ENCODE results near the gene NANOG.
"Not testable (repeated sequence)": the region's sequence is repeated elsewhere in the genome, so short reads cannot be mapped to it uniquely, and the experiment has no call there.

NANOG gene

DNA sequence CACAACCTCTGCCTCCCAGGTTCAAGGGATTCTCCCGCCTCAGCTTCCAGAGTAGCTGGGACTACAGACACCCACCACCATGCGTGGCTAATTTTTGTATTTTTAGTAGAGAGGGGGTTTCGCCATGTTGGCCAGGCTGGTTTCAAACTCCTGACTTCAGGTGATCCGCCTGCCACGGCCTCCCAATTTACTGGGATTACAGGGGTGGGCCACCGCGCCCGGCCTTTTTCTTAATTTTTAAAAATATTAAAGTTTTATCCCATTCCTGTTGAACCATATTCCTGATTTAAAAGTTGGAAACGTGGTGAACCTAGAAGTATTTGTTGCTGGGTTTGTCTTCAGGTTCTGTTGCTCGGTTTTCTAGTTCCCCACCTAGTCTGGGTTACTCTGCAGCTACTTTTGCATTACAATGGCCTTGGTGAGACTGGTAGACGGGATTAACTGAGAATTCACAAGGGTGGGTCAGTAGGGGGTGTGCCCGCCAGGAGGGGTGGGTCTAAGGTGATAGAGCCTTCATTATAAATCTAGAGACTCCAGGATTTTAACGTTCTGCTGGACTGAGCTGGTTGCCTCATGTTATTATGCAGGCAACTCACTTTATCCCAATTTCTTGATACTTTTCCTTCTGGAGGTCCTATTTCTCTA is at the start of gene NANOG:
NANOG (plus strand) TSS at position 519 of the 645 bp plus-strand sequence. CDS start 213 bp downstream, outside the sequence.
- DNase-seq (ENCODE audit: low spot score): not testable (repeated sequence)

DNA sequence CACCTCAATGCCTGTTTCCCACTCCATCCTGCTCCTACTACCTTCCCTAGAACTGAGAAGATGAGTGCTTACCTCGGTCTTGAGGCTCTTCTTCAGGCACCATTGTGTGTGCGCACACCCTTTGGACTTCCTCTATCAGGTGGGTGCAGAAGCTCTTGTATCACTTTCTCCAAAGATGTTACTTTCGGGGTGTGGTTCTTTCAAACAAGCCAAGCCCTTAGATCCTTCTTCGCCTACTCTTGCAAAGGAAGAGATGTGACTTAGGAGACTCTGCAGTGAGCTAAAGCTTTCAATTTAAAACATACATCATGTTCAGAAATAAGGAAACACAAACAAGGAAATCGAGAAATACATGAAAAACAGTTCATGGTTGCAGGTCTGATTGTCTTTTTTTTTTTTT is 42.0 kb upstream of the NANOG start, which contains the start of gene CLEC4C:
CLEC4C (minus strand) TSS at position 130 of the 400 bp plus-strand sequence; CDS start at position 103, 27 bp downstream.
- no peak for DNase-seq (ENCODE audit: low spot score)

DNA sequence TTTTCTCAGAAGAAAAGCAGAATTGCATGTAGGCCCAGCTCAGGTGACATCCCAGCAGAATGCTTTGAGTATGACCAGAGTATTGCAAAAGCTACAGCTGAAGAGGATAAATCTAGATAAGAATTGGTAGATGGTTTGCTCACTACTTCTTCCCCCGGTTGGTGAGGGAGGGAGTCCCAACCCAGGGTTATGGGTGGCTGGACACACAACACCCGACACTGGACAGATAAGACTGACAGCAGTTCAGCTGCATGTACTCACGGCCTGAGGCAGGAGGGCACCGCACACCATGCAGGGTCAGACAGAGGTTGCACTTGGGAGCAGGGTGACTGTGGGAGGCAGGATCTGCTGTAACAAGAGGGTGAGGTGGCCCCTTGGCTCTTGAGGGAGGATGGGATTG is 40.4 kb upstream of the NANOG start:
- DNase-seq (ENCODE audit: low spot score): no peak

DNA sequence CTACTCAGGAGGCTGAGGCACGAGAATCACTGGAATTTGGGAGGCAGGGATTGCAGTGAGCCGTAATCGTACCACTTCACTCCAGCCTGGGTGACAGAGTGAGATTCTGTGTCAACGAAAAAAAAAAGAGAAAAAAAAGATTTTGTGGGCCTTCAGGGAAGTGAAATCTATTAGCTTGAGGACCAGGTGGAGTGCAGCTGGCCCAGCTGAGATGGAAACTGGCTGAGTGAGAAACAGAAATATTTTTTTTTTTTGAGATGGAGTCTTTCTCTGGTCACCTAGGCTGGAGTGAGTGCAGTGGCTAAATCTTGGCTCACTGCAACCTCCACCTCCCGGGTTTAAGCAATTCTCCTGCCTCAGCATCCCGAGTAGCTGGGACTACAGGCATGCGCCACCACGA is 39.8 kb upstream of the NANOG start:
- no peak for DNase-seq (ENCODE audit: low spot score)

DNA sequence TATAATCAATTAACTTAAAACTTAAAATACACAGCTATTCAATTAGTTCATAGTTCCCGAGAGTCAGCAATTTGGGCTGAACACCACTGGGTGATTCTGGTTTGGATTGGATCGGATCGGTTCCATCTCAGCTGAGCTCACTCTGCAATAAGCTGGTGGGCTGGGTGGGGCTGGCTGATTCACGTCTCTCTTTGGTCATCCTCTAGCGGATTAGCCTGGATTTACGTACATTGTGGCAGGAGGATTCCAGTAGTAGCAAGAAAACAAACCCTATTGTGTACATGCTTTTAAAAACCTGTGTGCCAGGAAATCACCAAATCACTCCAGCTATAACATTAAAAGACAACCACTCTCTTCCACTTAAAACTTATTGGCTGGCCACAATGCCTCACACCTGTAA is 38.9 kb upstream of the NANOG start:
- DNase-seq (ENCODE audit: low spot score): no peak

DNA sequence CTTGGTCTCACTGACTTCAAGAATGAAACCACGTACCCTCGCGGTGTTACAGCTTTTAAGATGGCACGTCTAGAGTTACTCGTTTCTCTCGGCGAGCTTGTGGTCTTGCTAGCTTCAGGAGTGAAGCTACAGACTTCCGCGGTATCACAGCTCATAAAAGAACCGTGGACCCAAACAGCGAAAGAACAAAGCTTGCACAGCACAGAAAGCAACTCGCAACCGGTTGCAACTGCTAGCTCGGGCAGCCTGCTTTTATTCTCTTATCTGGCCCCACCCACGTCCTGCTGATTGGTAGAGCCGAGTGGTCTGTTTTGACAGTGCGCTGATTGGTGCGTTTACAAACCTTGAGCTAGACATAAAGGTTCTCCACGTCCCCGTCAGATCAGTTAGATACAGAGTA is 37.8 kb upstream of the NANOG start:
- no peak for DNase-seq (ENCODE audit: low spot score)

DNA sequence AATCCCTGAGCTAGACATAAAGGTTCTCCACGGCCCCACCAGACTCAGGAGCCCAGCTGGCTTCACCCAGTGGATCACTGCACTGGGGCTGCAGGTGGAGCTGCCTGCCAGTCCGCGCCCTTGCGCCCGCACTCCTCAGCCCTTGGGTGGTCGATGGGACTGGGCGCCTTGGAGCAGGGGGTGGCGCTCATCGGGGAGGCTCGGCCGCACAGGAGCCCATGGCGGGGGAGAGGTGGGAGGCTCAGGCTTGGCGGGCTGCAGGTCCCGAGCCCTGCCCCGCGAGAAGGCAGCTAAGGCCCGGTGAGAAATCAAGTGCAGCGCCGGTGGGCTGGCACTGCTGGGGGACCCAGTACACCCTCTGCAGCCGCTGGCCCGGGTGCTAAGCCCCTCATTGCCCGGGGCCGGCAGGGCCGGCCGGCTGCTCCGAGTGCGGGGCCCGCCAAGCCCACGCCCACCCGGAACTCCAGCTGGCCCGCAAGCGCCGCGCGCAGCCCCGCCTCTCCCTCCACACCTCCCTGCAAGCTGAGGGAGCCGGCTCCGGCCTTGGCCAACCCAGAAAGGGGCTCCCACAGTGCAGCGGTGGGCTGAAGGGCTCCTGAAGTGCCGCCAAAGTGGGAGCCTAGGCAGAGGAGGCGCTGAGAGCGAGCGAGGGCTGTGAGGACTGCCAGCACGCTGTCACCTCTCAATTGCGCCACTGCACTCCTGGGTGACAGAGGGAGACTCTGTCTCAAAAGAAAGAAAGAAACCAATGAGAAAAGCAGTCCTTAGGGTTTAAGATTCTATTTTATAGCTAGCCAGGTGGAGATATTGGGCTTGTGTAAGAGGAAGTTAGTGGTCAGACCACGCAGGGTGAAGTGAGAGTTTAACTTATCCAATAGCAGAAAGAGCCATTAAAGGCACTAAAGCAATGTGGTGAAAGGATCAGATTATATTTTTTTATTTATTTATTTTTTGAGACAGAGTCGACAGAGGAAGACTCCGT is 37.0 kb upstream of the NANOG start:
- DNase-seq (ENCODE audit: low spot score): not testable (repeated sequence)

DNA sequence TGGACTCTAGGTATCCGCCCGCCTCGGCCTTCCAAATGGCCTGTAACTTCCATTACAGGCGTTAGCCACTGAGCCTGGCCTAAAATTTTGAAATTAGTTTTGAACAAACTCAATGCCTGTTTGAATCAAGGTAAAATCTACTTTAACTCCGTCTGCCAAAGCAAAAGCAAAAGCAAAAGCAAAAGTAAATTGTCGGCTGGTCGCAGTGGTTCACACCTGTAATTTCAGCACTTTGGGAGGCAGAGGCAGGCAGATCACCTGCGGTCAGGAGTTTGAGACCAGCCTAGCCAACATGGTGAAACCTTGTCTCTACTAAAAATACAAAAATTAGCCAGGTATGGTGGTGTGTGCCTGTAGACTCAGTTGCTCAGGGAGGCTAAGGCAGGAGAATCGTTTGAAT is 33.5 kb upstream of the NANOG start:
- not testable (repeated sequence) for DNase-seq (ENCODE audit: low spot score)

DNA sequence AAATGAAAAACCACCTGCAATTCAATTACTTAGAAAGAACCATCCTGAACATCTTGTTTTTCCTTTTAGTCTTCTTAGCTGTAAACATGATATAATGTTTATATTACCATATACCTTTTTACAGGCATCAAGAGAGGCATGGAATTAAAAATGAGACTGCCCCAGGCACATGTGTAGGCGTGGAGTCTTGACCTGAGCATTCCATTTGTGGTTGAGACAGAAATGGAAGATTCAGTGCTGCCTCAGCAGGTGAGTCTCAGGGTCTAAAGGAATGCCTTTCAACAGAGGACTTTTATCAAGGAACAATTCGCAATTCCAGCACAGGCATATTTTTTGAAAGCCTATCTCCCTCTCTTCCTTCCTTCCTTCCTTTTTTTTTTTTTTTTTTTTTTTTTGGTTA is 32.2 kb upstream of the NANOG start:
- no peak for DNase-seq (ENCODE audit: low spot score)

DNA sequence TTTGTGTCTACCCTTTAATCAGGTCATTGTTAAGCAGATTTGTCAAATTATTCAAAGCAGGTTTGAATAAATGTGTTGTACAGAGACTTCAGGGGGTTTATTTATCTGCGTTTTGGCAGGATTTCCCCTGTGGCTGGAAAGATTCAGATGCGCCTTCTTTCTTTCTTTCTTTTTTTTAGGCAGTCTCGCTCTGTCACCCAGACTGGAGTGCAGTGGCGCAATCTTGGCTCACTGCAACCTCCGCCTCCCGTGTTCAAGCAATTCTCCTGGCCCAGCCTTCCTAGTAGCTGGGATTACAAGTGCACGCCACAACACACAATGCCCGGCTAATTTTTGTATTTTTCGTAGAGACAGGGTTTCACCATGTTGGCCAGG is 30.4 kb upstream of the NANOG start:
- no peak for DNase-seq (ENCODE audit: low spot score)

DNA sequence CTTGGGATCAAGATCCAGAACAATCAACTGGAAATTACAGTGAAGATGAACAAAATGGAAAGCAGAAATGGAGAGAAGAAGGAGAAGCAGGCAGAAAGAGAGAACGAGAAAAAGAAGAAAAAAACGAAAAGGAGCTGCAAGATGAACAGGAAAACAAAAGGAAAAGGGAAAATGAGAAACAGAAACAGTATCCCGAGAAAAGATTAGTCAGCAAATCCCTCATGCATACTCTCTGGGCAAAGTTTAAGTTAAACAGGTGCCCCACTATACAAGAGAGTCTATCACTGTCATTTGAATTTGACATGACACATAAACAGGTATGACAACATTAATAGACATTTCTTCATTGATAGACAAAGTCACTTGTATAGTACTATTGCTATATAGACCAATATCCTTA is 19.2 kb upstream of the NANOG start:
- DNase-seq (ENCODE audit: low spot score): no peak

DNA sequence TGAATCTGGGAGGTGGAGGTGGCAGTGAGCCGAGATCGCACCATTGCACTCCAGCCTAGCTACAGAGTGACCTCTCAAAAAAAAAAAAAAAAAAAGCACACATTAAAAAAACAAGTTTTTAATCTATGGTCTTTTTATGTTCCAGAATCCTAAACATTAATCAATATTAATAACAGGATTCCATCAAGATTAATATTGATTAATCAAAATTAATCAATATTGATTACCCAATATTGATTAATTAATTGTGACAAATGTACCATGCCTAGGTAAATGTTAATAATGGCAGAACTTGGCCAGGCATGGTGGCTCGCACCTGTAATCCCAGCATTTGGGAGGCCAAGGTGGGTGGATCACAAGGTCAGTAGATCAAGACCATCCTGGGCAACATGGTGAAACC is 7.9 kb upstream of the NANOG start:
- no peak for DNase-seq (ENCODE audit: low spot score)

DNA sequence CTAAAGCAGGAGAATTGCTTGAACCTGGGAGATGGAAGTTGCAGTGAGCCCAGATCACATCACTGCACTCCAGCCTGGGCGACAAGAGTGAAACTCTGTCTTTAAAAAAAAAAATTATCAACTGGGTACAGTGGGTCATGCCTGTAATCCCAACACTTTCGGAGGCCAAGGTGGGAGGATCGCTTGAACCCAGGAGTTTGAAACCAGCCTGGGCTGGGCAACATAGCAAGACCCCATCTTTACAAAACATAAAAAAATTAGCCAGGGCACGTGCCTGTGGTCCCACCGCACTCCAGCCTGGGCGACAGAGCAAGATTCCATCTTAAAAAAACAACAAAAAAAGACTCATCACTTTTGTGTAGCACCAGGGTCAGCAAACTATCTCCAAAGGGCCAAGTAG is 7.1 kb upstream of the NANOG start:
- no peak for DNase-seq (ENCODE audit: low spot score)

DNA sequence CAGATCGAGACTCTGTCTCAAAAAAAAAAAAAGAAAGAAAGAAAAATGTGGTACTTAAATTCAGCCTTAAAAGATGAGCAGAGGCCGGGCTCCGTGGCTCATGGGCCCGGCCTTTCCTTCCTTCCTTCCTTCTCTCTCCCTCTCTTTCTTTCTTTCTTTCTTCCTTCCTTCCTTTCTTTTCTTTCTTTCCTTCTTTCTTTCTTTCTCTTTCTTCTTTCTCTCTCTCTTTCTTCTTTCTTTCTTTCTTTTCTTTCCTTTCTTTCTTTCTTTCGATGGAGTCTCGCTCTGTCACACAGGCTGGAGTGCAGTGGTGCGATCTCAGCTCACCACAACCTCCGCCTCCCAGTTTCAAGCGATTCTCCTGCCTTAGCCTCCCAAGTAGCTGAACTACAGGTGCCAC is 5.8 kb upstream of the NANOG start:
- DNase-seq (ENCODE audit: low spot score): not testable (repeated sequence)

DNA sequence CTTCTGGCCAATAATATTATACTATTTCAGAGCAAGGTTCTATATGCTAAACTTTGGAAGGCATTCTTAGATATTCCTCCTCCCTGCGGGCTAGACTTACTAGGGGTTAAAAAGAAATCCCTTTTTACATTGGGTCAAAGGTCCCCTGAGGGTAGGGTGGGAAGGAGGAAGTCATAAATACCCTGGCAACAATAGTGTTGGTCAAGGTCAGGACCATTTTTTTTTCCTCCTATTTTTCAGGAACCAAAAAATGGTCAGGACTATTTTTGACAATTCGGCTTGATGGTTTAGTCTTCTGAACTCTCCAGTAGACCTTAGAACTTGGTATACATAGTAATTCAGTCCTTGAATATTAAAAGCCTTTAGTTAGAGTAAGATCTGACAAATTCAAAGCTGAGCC is 4.5 kb upstream of the NANOG start:
- no peak for DNase-seq (ENCODE audit: low spot score)

DNA sequence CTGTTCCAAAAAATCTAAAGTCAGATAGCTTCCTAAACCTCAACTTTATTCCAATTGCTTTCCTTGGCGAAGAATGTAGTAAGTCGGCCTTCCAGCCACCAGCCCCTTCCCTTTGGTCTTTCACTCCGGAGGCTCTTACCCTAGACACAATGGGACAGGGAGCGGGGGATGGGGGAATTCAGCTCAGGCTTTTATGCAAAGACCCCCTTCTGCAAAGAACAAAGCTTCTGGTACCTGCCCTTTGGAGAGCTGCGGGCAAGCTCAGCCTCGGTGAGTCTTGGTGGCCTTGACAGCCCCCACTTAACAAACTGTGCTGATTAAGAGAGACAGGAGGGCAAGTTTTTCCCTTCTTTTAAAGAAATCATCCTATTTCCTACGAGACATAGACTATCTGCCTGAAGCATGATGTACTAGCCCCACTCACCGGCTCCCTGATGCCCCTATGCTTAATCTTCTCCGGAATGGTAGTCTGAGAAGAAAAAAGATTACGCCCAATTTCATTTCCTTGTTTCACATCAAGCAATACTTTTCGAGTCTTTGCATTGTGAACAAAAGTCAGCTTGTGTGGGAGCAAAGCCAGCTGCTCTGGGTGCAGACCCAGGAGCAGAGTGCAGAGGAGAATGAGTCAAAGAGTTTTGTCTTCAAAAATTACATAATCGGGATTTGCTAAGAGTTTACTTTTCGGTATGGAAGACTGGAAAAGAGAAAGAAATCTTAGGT is 1.5 kb upstream of the NANOG start:
- DNase-seq (ENCODE audit: low spot score): peak; percentile 13

DNA sequence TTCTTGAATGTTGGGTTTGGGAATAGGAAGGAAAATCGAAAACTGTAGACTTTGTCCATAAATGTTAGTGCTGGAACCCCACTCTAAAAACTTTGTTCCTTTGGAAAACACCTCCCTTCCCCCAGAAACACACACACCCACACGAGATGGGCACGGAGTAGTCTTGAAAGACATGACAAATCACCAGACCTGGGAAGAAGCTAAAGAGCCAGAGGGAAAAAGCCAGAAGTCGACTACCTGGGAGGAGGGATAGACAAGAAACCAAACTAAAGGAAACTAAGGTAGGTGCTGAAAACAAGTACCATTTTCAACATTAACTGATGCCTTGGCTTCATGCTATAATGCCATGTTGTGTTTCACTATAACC is 925 bp upstream of the NANOG start:
- no peak for DNase-seq (ENCODE audit: low spot score)

DNA sequence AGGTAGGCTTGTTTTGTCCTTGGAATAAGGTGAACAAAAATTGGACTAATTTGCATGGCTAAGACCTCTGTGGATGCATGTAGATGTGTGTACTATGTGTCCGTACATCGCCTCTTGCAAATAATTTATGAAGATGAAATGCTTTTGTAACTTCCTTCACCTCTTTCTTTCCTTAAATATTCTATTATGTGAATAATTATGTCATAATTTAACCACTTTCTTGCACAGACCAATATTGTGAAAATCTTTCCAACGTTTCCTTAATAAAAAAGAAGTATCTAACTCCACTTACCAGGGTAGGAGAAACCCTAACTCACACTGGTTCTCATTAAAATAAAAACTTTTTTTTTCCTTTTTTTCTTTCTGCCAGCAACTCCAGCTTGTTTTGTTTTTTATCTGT is 4.0 kb downstream of the NANOG start:
- DNase-seq (ENCODE audit: low spot score): no peak

DNA sequence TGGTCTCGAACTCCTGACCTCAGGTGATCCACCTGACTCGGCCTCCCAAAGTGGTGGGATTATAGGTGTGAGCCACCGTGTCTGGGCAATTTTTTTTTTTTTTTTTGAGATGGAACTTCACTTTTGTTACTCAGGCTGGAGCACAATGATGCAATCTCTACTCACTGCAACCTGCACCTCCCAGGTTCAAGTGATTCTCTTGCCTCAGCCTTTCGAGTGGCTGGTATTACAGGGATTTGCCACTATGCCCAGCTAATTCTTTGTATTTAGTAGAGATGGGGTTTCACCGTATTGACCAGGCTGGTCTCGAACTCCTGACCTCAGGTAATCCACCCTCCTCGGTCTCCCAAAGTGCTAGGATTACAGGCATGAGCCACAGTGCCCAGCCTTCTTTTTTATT is 8.1 kb downstream of the NANOG start:
- not testable (repeated sequence) for DNase-seq (ENCODE audit: low spot score)

DNA sequence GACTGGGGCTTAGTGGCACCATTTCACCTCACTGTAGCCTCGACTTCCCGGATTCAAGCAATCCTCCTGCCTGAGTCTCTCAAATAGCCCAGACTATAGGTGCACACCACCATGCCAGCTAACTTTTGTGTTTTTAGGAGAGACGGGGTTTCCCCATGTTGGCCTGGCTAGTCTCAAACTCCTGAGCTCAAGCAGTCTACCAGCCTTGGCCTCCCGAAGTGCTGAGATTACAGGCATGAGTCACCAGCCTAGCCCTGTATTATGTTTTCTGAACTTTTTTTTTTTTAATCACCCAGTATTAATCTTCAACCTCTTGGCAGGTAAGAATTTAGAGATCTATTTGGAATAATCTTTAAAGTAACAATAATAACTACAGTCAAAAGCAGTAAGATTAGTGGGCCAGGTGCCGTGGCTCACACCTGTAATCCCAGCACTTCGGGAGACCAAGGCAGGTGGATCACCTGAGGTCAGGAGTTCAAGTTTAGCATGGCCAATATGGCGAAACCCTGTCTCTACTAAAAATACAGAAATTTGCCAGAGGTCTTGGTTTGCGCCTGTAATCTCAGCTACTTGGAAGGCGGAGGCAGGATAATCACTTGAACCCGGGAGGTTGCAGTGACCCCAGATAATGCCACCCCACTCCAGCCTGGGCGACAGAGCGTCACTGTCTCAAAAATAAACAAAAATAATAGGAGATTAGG is 8.6 kb downstream of the NANOG start:
- no peak for DNase-seq (ENCODE audit: low spot score)

DNA sequence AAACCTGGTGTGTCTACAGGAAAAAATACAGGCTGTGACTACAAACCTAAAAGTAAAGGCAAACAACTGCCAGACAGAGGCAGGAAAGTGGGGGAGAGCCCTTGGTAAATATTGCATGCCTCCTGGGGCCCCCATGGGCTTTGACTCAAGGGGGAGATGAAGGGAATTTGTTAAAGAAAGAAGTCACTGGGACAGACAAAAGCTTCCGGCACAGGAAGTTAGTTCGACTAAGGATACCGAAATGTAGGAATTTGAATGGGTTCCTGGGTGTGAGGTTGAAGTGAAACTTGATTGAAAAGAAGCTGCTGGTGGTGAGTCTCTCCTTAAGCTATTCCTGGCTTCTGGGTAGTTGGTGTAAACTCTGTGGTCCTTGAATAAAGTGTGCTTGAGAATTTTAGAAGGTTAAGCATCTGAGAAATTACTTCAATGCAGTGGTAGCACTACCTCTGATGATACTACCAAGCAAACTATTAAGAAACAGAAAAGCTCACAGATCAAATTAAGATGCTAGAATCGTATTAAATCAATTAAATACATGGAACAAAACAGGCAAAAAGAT is 9.6 kb downstream of the NANOG start:
- DNase-seq (ENCODE audit: low spot score): not testable (repeated sequence)

DNA sequence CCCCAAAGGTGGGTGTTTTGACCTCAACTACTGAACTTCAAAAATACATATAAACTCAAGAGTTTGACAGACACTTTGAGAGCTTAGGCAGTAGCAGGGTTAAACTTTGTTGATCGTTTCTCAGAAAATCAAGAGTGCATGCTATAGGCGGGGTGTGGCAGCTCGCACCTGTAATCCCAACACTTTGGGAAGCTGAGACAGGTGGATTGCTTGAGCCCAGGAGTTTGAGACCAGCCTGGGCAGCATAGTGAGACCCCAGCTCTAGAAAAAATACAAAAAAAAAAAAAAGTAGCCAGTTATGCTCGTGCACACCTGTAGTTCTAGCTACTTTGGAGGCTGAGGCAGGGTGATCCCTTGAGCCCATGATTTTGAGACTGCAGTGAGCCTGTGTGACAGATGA is 12.3 kb downstream of the NANOG start:
- no peak for DNase-seq (ENCODE audit: low spot score)

Measured in AG08395 (cell line).